HepG2 (cell line): Measurements from ENCODE around the gene PRPF38B. TPM values are rescaled to one million over a fixed set of nuclear protein-coding genes. Genes with fewer than 3 reads are reported as not detected.

ENCODE experiments used
- AKNA ChIP-seq: sonication (generic); formaldehyde crosslinking; IDR thresholded peaks from 2 replicates; pipeline ENCODE4 v1.4.0; 2020; ENCODE audit warnings: missing genetic modification reagents, borderline replicate concordance
- ATF7 ChIP-seq, 2 experiments: fragments of 450-650 bp in 1 of 2; sonication (generic) in 1 of 2; formaldehyde crosslinking in 1 of 2; IDR thresholded peaks; 2 replicates each; pipeline versions ENCODE4 v1.4.0 to v1.6.1; 2016 to 2020; ENCODE audit warnings: antibody characterized with exemption in 1 of 2, mild to moderate bottlenecking in 1 of 2, missing genetic modification reagents in 1 of 2
- CHCHD3 ChIP-seq: sonication (generic); formaldehyde crosslinking; IDR thresholded peaks from 2 replicates; pipeline ENCODE4 v1.8.0; 2022; ENCODE audit warnings: mild to moderate bottlenecking, missing genetic modification reagents, moderate library complexity
- DNMT3B ChIP-seq: conservative IDR thresholded peaks from 2 replicates; pipeline ENCODE4 v1.6.1; 2016; ENCODE audit warnings: missing biosample characterization, control low read depth
- EEA1 ChIP-seq: sonication (generic); formaldehyde crosslinking; IDR thresholded peaks from 2 replicates; pipeline ENCODE4 v1.5.1; 2020; ENCODE audit warnings: mild to moderate bottlenecking, missing genetic modification reagents, borderline replicate concordance
- GFI1 ChIP-seq: sonication (generic); formaldehyde crosslinking; IDR thresholded peaks from 2 replicates; pipeline ENCODE4 v1.5.0; 2020; ENCODE audit warnings: missing genetic modification reagents, mild to moderate bottlenecking, borderline replicate concordance
- GZF1 ChIP-seq: sonication (generic); formaldehyde crosslinking; IDR thresholded peaks from 2 replicates; pipeline ENCODE4 v1.5.1; 2020; ENCODE audit warnings: mild to moderate bottlenecking, missing genetic modification reagents
- IKZF5 ChIP-seq: IDR thresholded peaks from 2 replicates; pipeline ENCODE4 v1.6.1; 2018; ENCODE audit warnings: missing genetic modification reagents, mild to moderate bottlenecking, missing compliant biosample characterization
- KDM2A ChIP-seq: sonication (generic); formaldehyde crosslinking; IDR thresholded peaks from 2 replicates; pipeline ENCODE4 v1.4.0; 2020; ENCODE audit warnings: low read depth, missing genetic modification reagents, borderline replicate concordance
- KMT2A ChIP-seq: sonication (generic); formaldehyde crosslinking; IDR thresholded peaks from 2 replicates; pipeline ENCODE4 v1.4.0; 2020; ENCODE audit warnings: missing genetic modification reagents
- SALL2 ChIP-seq: sonication (generic); formaldehyde crosslinking; IDR thresholded peaks from 2 replicates; pipeline ENCODE4 v1.8.1; 2023; ENCODE audit warnings: mild to moderate bottlenecking, missing genetic modification reagents, inconsistent platforms
- SATB2 ChIP-seq: sonication (generic); formaldehyde crosslinking; IDR thresholded peaks from 2 replicates; pipeline ENCODE4 v1.5.0; 2020; ENCODE audit warnings: missing genetic modification reagents
- SNAI1 ChIP-seq: sonication (generic); formaldehyde crosslinking; IDR thresholded peaks from 2 replicates; pipeline ENCODE4 v1.5.0; 2020; ENCODE audit warnings: mild to moderate bottlenecking, missing genetic modification reagents, borderline replicate concordance
- ZBTB39 ChIP-seq: sonication (generic); formaldehyde crosslinking; IDR thresholded peaks from 2 replicates; pipeline ENCODE4 v1.5.0; 2020; ENCODE audit warnings: missing genetic modification reagents
- ZFP1 ChIP-seq: IDR thresholded peaks from 2 replicates; pipeline ENCODE4 v1.6.1; 2016
- ZNF256 ChIP-seq: sonication (generic); formaldehyde crosslinking; conservative IDR thresholded peaks from 2 replicates; pipeline ENCODE4 v1.4.0; 2020; ENCODE audit warnings: missing genetic modification reagents
- ZNF564 ChIP-seq: sonication (generic); formaldehyde crosslinking; IDR thresholded peaks from 2 replicates; pipeline ENCODE4 v1.8.1; 2023; ENCODE audit warnings: mild to moderate bottlenecking, missing genetic modification reagents
- ZNF672 ChIP-seq: sonication (generic); formaldehyde crosslinking; IDR thresholded peaks from 2 replicates; pipeline ENCODE4 v1.8.1; 2022; ENCODE audit warnings: missing genetic modification reagents
- ZNF710 ChIP-seq: sonication (generic); formaldehyde crosslinking; IDR thresholded peaks from 2 replicates; pipeline ENCODE4 v1.5.0; 2020; ENCODE audit warnings: mild to moderate bottlenecking, missing genetic modification reagents, borderline replicate concordance
- polyA plus RNA-seq, 8 experiments: library from polyadenylated mRNA; depleted of rRNA in 3 of 8; stranded (reverse) in 7 of 8; unstranded in 1 of 8; fragments of >200 nt; fragmentation: Illumina TruSeq in 4 of 8; extraction: Trizol in 4 of 8; gene quantifications; 2 replicates each; pipeline versions ENCODE4 v1.2.1 to v1.2.3, GENCODE V29; 2011 to 2016; ENCODE audit warnings: low read depth in 4 of 8, missing spikeins in 1 of 8, mixed read lengths in 1 of 8; ENCODE audit not compliant: insufficient read depth in 1 of 8
- total RNA-seq, 5 experiments: library from RNA; depleted of rRNA; stranded (reverse); fragments of >200 nt; fragmentation: Illumina TruSeq; extraction: Trizol; gene quantifications; 2 replicates each; pipeline ENCODE4 v1.2.3, GENCODE V29; 2016; ENCODE audit warnings: low read depth in 1 of 5

The PRPF38B gene
- total and polyA plus RNA-seq, 2 of the 13 experiments (the other 11 are each of a cell fraction or from before 2014, with no cell fraction given): 25.7 to 29.7 TPM

GRCh38 chr1:108746382-108747170 lies 54.5 kb downstream of the PRPF38B start, which contains the start of gene STXBP3 (continued):
- TF ChIP-seq AKNA (CRISPR knock-in tag): peak; percentile 65; the same call in 1 of the 2 replicates
- peak; percentile 97 for TF ChIP-seq ATF7 (IDR thresholded peaks at IDR 0.05)
- peak; percentile 92 for TF ChIP-seq ATF7 (CRISPR knock-in tag; IDR thresholded peaks at IDR 0.05)
- no peak for TF ChIP-seq EEA1 (CRISPR knock-in tag)
- no peak for TF ChIP-seq ZNF710 (CRISPR knock-in tag)
- TF ChIP-seq GZF1 (CRISPR knock-in tag): no peak
- TF ChIP-seq DNMT3B (CRISPR knock-in tag): no peak
- peak; percentile 88; the same call in 1 of the 2 replicates for TF ChIP-seq KDM2A
- TF ChIP-seq SATB2 (CRISPR knock-in tag): no peak; the same call in 1 of the 2 replicates
- peak; percentile 76 for TF ChIP-seq KMT2A (CRISPR knock-in tag)
- TF ChIP-seq GFI1: 0 out of 2 replicates have a peak, but pooled peaks have one; percentile 61
- no peak for TF ChIP-seq ZBTB39
- TF ChIP-seq ZNF672 (CRISPR knock-in tag): no peak
- TF ChIP-seq SALL2 (CRISPR knock-in tag): peak; percentile 74
- peak; percentile 70; the same call in 1 of the 2 replicates for TF ChIP-seq ZNF256 (CRISPR knock-in tag)
- peak; percentile 80; the same call in 1 of the 2 replicates for TF ChIP-seq ZFP1 (CRISPR knock-in tag)
- TF ChIP-seq SNAI1 (CRISPR knock-in tag): no peak
- no peak for TF ChIP-seq IKZF5
- TF ChIP-seq CHCHD3: 0 out of 2 replicates have a peak, but pooled peaks have one; percentile 7
- no peak for TF ChIP-seq ZNF564 (CRISPR knock-in tag)
